ENCODE results near the gene PGM5. TPM values are rescaled to one million over a fixed set of nuclear protein-coding genes. Genes with fewer than 3 reads are reported as not detected.
"Not testable (repeated sequence)": the region's sequence is repeated elsewhere in the genome, so short reads cannot be mapped to it uniquely, and the experiment has no call there.

PGM5 gene
- polyA plus RNA-seq (ENCODE audit: insufficient read length in 4 of 4), result 10 to 100 TPM; 36.8 to 55.5 (median 43.2) TPM

DNA sequence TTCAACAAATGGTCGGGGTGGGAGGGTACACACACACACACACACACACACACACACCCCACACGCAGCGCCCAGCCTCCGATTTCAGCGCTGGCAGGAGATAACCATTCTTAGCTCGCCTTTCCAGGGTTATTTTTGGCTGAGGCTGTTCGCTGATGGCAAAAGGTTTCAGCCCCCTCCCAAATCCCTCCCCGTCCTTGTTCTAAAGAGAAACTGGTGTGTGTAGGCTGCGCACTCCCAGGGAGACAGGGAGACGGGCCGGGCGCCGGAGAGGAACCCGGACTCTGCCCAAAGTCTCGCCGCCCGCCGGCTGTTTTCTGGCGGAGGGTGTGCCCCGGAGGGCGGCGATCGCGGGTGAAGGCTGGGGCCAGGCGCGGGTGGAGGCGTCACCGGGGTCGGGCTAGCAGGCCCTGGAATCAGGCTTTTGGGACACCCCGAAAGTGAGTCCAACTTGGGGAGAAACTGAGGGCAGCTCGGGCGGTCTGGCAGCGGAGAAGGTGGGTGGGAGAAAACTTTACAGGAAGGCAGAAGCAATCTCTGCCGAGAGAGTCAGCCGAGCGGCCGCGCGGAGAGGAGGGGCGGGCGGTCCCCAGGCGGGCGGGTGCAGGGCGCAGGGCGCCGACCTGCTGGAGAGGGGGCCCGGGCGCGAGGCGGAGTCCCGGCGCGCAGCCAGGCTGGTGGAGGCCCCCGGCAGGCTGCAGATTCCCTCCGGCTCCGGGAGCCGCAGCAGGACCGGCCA is at the start of gene PGM5:
Gene PGM5 (plus strand): TSS at position 232 of the 739 bp plus-strand sequence. CDS start 517 bp downstream, outside the sequence.
- not testable (repeated sequence) for DNase-seq (ENCODE audit: low read depth in 4 of 4, low spot score in 2 of 4)

DNA sequence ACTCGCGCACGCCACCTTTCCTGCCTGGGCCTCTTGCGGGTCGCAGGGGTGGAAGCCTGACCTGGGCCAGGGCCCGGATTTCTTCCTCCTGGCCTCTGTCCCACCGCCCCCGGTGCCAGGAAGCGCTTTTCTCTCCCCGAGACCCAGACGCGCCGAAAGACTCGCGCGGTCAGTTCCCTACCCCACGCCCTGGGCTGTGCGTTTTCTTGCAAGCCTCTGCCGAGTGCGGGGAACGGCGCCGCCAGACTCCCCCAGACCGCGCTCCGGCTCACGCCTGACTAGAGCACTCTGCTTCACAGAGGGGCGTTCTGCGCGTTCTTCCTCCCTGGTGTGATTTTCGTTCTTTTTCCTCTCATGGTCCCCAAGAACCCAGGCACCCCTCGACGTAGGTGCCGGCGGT is 49.3 kb upstream of the PGM5 start:
- not testable (repeated sequence) for DNase-seq (ENCODE audit: low read depth in 4 of 4, low spot score in 2 of 4)

DNA sequence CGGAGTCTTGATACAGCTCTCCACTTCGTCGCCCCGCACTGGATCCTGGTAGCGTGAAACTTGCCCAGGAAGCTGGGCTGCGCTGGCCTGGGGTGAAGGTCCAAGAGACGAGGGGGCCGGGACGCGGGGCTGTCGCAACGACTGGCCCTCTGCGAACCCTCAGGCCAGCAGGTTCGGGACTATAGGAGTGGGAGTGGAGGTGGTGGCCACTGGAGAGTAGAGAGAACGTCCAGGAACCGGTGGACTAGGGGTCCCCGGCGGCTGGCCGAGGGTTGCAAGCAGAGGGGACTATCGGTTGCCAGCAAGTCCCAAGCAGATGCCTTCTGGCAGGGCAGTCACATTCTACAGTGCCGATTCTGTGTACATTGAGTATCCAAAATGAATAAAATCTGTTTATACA is 48.8 kb upstream of the PGM5 start:
- not testable (repeated sequence) for DNase-seq (ENCODE audit: low read depth in 4 of 4, low spot score in 2 of 4)

GRCh38 chr9:68311208-68311607 is 45.2 kb upstream of the PGM5 start:
- DNase-seq (ENCODE audit: low read depth in 4 of 4, low spot score in 2 of 4), result not testable (repeated sequence)

DNA sequence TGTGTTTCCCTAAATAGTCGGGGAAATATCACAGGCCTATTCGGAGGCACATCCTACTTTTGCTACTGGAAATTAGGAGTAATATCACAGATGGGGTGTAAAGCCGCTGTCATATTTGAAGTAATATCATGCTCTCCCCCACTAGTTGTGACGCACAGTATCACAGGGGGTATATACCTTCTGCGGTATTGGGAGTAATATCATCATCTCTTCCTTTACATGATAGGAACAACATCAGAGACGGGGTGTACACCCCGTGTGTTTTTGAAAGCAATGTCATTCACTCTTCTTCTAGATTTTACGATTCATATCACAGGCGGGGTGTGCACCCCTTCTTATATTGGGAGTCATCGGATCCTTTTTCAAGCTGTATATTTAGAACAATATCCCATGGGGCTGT is 38.2 kb upstream of the PGM5 start:
- DNase-seq (ENCODE audit: low read depth in 4 of 4, low spot score in 2 of 4), result not testable (repeated sequence)

DNA sequence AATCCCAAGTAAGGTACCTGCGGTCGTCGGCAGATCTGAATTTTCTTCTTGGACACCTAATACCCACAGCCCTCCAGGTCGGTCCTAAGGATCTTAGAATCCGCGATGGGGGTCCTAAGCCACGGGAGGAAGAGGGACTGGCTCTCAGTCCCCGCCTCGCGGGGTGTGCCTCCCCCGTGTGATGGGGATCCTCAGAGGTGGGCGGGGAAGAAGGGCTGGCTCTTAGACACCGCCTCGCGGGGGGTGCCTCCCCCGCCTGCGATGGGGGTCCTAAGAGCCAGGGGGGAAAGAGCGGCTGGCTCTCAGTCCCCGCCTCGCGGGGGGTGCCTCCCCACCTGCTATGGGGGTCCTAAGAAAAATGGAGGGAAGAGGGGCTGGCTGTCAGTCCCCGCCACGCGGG is 32.7 kb upstream of the PGM5 start:
- DNase-seq (ENCODE audit: low read depth in 4 of 4, low spot score in 2 of 4), result not testable (repeated sequence)

- DNase-seq (ENCODE audit: low read depth in 4 of 4, low spot score in 2 of 4), result not testable (repeated sequence)
Observed at GRCh38 chr9:68324518-68324917, 31.9 kb upstream of the PGM5 start.

DNA sequence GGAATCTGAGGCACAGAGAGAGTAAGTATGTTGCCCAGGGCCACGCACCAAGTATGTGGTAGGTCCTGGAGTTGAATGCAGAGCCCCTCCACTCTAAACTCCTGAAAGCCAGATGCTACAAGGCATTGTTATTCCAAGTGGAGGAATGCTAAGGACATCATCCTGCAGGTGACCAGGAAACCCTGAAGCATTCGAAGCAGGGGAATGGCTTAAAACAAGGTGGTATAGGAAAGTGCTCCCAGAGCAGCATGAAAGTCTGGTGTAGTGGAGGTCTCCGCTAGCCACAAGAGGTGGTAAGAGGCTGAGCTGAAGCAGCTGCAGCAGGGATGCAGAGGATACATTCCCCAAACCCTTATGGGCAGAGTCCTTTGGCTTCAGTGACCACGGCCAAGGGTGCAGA is 27.3 kb upstream of the PGM5 start:
- not testable (repeated sequence) for DNase-seq (ENCODE audit: low read depth in 4 of 4, low spot score in 2 of 4)

DNA sequence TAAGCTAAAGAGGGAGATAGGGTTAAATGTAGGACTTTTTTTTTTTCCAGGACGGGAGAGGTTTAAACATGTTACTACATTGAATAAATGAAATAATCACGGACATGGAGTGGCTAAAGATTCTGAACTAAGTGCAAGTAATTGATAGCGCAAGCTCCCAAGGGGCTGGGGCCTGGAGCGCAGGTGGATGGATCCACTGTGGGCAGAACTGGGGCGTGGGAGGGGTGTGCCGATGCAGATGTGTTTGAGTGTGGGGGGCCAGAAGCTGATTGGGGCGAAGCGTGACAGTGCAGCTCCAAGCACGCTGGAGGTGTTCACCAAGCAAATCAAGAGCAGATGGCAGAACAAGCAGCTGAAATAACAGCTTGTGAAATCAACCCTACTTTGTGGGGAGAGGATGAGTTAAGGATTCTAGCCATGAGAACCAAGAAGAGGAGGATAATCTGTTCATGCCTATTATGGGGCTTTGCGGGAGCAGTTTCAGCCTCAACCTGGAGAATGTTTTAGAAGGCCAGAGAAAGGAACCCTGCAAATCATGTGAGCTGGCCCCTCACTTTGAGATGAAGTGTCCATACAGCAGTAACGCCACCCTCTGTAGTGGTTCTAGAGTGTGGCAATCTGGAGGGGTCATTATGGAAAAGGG is 25.8 kb upstream of the PGM5 start:
- not testable (repeated sequence) for DNase-seq (ENCODE audit: low read depth in 4 of 4, low spot score in 2 of 4)

DNA sequence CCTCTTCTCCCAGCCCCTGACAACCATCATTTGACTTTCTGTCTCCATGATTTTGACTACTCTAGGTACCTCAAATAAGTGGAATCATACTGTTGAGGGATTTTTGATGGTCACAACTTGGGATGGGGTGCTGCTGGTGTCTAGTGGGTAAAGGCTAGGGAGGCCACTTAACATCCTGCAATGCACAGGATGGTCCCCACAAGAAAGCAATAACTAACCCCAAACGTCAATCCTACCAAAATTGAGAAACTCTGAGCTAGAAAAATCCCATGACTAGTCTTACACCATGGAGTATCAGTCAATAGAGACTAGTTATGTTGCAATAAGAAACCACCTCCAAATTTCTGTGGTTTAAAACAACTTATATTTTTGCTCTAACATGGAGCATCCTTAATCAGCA is 24.3 kb upstream of the PGM5 start:
- DNase-seq (ENCODE audit: low read depth in 4 of 4, low spot score in 2 of 4), result not testable (repeated sequence)

GRCh38 chr9:68335935-68336334 is 20.5 kb upstream of the PGM5 start:
- not testable (repeated sequence) for DNase-seq (ENCODE audit: low read depth in 4 of 4, low spot score in 2 of 4)

DNA sequence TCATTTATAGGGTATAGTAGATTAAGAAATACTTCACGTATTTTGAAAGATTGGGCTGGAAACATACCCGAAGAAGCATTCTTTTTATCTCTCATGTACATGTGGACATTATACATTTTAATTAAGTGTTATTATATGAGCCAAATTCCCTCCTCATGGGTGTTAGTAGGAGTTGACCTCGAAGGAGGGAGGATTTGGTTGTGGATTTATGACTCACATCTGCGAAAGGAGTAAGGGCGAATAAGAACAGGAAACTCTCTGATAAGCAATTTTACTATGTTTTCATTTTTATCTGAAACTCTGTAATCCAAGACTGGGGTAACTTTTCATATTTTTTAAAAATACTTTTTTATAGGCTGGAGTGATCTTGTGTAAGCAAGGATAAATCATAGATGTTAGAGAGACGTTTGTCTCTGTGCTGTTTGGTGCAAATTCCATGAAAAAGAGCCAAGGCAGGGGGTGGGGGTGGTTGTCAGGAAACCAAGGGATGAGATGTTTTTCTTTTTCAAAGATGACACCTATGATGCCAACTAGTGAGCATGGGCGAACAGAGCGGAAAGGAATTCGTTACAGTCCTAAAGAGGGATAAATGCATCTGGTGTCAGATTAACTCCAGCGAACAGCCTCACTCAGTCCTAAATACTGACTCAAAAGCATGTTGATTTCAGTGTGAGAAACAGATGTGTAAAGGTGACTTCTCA is 19.6 kb upstream of the PGM5 start:
- DNase-seq (ENCODE audit: low read depth in 4 of 4, low spot score in 2 of 4), result not testable (repeated sequence)

GRCh38 chr9:68338000-68338399 is 18.4 kb upstream of the PGM5 start:
- not testable (repeated sequence) for DNase-seq (ENCODE audit: low read depth in 4 of 4, low spot score in 2 of 4)

DNA sequence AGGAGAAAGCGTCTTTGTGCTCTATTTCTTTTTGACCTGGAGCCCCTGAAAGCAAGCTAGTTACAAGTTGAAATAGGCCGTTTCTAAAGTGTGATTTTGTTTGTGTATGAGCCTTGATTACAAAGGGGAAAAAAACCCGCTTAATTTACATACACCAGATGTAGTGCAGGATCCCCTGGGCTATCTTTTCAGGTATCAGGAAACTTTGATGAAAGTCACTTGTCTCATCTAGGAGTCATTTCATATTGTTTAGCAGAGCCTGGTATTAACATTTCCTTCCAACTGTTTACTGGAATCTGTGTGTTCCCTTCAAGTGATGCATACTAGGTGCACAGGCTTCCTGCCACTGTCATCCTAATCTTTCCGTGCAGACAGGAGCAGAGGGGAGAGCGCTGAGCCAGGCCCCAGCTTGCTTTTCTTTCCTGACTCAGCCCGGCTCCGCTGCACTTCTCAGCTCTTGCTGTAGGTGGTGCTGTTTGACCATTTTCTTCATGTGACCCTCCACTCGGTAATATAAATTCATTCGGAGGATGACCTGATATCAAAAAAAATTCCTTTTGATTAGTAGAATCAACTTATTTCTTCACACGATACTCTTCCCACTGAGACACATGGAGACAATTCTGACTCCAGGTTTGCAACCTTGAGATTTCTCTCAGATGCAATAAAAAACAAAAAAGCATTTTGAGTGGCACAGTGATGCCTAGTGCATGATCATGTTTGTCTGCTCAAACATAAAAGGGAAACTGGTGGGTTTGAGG is 14.0 kb upstream of the PGM5 start:
- DNase-seq (ENCODE audit: low read depth in 4 of 4, low spot score in 2 of 4), result not testable (repeated sequence)

DNA sequence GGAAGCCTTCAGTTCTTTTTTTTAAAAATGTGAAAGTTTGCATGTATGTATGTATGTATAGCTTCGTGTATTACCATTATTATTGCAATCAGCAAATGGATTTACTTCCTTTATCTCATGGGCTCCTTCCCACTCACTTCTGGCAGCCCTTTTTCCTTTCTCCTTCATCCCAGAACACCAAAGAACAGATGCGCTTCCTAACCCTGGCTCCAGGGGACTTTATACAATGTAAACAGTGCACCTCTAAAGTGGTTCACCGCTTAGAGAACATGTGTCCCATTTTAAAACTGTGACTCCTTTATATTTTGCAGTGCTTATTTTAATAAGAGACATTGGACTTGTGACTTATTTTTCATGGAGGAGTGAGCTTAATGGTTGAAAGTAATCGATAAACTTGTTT is 13.2 kb upstream of the PGM5 start:
- DNase-seq (ENCODE audit: low read depth in 4 of 4, low spot score in 2 of 4), result not testable (repeated sequence)

GRCh38 chr9:68343992-68344391 is 12.4 kb upstream of the PGM5 start:
- not testable (repeated sequence) for DNase-seq (ENCODE audit: low read depth in 4 of 4, low spot score in 2 of 4)

DNA sequence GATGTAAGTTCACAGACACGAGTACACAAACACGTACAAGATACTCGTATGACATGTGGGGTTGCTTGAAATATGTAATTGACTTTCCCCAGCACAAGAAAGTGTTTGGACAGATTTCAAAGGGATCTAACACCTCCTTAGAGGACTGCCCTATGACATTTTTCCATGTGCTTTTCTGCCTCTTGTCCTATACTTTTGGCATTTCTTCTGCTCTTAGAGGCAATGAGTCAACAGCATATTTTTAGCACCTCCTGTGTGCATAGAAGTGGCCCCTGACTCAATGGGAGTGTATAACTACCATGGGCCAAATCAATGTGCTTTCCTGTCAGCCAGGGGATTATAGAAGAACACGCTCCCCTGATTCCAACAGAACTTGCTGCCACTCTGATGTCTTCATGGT is 4.7 kb upstream of the PGM5 start:
- not testable (repeated sequence) for DNase-seq (ENCODE audit: low read depth in 4 of 4, low spot score in 2 of 4)

GRCh38 chr9:68355993-68356379 is 425 bp upstream of the PGM5 start:
- DNase-seq (ENCODE audit: low read depth in 4 of 4, low spot score in 2 of 4), result not testable (repeated sequence)

DNA sequence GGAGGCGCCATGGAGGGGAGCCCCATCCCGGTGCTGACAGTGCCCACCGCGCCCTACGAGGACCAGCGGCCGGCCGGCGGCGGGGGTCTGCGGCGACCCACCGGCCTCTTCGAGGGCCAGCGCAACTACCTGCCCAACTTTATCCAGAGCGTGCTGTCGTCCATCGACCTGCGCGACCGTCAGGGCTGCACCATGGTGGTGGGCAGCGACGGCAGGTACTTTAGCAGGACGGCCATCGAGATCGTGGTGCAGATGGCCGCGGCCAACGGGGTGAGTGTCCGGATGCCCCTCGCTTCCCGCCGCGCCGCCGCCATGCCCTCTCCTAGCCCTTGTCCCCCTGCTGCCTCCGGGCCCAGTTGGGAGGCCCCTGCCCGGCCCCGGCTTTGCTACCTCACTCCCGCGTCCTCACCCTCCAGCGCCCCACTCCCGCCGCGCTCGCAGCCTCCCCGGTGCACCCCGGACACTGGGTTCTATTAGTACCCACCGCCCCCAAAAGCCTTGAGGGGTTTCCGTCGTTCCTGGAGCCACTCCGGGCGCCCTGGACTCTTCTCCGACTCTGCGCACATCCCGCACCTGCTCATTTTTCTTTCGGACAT is 806 bp downstream of the PGM5 start:
- not testable (repeated sequence) for DNase-seq (ENCODE audit: low read depth in 4 of 4, low spot score in 2 of 4)

DNA sequence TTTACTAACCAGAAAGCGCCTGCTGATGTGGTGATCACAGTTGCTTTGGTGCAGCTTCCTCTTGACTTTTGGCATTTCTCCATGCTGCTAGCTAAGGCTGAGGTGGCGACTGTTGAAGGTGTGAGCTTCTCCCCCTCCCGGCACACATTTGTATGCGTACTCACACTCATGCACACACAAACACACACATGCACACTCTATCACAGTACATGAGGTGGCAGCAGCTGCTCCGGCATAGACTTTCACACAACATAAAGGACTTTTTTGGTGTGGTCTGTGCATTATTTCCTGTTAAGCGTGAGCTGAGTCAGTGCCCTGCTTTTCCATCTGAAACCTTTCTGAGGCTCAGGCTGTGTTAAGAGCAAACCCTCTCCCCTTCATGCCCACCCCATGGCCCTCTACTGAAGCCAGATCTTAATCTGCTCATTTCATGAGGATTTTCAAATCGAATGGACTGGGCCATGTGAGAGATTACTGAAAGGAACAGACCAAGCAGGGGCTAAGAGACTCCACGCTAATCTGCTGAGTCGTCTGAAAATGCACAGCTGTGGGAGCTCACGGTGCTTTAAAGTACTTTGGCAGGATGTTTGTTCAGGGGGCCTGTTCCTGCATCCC is 10.6 kb downstream of the PGM5 start:
- DNase-seq (ENCODE audit: low read depth in 4 of 4, low spot score in 2 of 4), result not testable (repeated sequence)
